ENCODE data around the gene DYRK1A.

DNA sequence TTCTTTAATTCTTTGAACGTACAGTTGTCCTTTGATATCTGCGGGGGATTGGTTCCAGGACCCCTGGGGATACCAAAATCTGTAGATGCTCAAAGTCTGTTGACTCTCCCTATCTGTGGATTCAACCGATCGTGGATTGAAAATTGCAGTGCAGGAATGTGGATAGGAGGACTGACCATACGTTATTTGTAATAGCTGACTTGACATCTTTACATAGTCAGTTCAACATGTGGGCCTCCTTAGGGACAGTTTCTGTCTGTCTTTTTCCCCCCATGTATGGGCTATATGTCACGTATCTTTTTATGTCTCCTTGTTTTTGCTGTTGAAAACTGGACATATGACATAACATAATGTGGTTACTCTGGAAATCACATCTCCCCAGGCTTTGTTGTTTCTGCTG, 204.9 kb downstream of the DYRK1A start:
- TF ChIP-seq, protein P1, sequence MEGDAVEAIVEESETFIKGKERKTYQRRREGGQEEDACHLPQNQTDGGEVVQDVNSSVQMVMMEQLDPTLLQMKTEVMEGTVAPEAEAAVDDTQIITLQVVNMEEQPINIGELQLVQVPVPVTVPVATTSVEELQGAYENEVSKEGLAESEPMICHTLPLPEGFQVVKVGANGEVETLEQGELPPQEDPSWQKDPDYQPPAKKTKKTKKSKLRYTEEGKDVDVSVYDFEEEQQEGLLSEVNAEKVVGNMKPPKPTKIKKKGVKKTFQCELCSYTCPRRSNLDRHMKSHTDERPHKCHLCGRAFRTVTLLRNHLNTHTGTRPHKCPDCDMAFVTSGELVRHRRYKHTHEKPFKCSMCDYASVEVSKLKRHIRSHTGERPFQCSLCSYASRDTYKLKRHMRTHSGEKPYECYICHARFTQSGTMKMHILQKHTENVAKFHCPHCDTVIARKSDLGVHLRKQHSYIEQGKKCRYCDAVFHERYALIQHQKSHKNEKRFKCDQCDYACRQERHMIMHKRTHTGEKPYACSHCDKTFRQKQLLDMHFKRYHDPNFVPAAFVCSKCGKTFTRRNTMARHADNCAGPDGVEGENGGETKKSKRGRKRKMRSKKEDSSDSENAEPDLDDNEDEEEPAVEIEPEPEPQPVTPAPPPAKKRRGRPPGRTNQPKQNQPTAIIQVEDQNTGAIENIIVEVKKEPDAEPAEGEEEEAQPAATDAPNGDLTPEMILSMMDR (conservative IDR thresholded peaks at IDR 0.05; ENCODE audit: low read length), result no peak
- no peak for TF ChIP-seq EZH2phosphoT487 (IDR thresholded peaks at IDR 0.05; ENCODE audit: borderline replicate concordance)
